Ishikawa (cell line): Measurements from ENCODE around the gene CBR1.

Experiments used
- CEBPB ChIP-seq: IDR thresholded peaks from 2 replicates; pipeline ENCODE4 v1.6.1; 2012
- NFIC ChIP-seq: IDR thresholded peaks from 2 replicates; pipeline ENCODE4 v1.6.1; 2012
- REST ChIP-seq: IDR thresholded peaks from 2 replicates; pipeline ENCODE4 v1.6.1; 2012; ENCODE audit warnings: low read depth, mild to moderate bottlenecking
- YY1 ChIP-seq: IDR thresholded peaks from 2 replicates; pipeline ENCODE4 v1.6.1; 2012; ENCODE audit warnings: low read depth

- TF ChIP-seq REST (no peak), NFIC (no peak), CEBPB (no peak), YY1 (no peak)
Measured at GRCh38 chr21:36030581-36031189, 39.1 kb upstream of the CBR1 start.
